Caco-2 (cell line): Measurements from ENCODE around the gene IGIP. TPM values are rescaled to one million over a fixed set of nuclear protein-coding genes. Genes with fewer than 3 reads are reported as not detected.

ENCODE experiments used
- BruUV-seq: library from RNA; stranded (reverse); fragments of 400-500 nt; replicated peaks from 2 replicates; lab custom pipeline; 2021; lab: Mats Ljungman, UMichigan
- CTCF ChIA-PET: fragments of 300-600 bp; sonication (Branson Sonifier 250); formaldehyde crosslinking; loops from one replicate; lab custom pipeline; 2022; ENCODE audit warnings: antibody characterized with exemption; lab: Charles Lee
- POLR2A ChIA-PET: fragments of 300-600 bp; sonication (Branson Sonifier 250); formaldehyde crosslinking; loops from one replicate; lab custom pipeline; 2022; ENCODE audit warnings: antibody characterized with exemption; lab: Charles Lee
- DNase-seq, 2 experiments: peaks; one replicate each; pipeline versions ENCODE4 v3.0.0 to v3.0.0-alpha.2; 2020 to 2022
- H3K27me3 ChIP-seq: replicated peaks from 2 replicates; pipeline ENCODE4 v1.6.0; 2011; ENCODE audit warnings: low read length; ENCODE audit not compliant: control insufficient read depth, insufficient read depth
- H3K36me3 ChIP-seq: 2 replicates; pipeline ENCODE4 v1.5.1; 2011; ENCODE audit warnings: low read length; ENCODE audit not compliant: control insufficient read depth, insufficient read depth
- H3K4me1 ChIP-seq: fragments of 250-450 bp; sonication (Bioruptor Pico); 2 replicates; pipeline ENCODE4 v1.5.1; 2020; ENCODE audit warnings: mild to moderate bottlenecking
- H3K4me3 ChIP-seq: 2 replicates; pipeline ENCODE4 v1.5.1; 2011; ENCODE audit warnings: low read depth, mild to moderate bottlenecking, control low read depth, low read length
- H3K9me3 ChIP-seq: fragments of 250-450 bp; sonication (Bioruptor Pico); 2 replicates; pipeline ENCODE4 v1.5.1; 2020; ENCODE audit warnings: mild to moderate bottlenecking, moderate library complexity
- H3K27ac Mint-ChIP-seq: one replicate; pipeline ENCODE4 v1.8.0; 2022; ENCODE audit warnings: mixed read lengths; ENCODE audit not compliant: unreplicated experiment
- H3K27me3 Mint-ChIP-seq: one replicate; pipeline ENCODE4 v1.8.0; 2022; ENCODE audit warnings: mixed read lengths; ENCODE audit not compliant: insufficient read depth, unreplicated experiment
- H3K36me3 Mint-ChIP-seq: one replicate; pipeline ENCODE4 v1.8.0; 2022; ENCODE audit warnings: mild to moderate bottlenecking, mixed read lengths; ENCODE audit not compliant: insufficient read depth, unreplicated experiment
- H3K4me1 Mint-ChIP-seq: one replicate; pipeline ENCODE4 v1.8.0; 2022; ENCODE audit warnings: low read depth, mixed read lengths; ENCODE audit not compliant: unreplicated experiment
- H3K4me3 Mint-ChIP-seq: one replicate; pipeline ENCODE4 v1.8.0; 2022; ENCODE audit warnings: mild to moderate bottlenecking, moderate library complexity, mixed read lengths; ENCODE audit not compliant: unreplicated experiment
- H3K9me3 Mint-ChIP-seq: one replicate; pipeline ENCODE4 v1.8.0; 2022; ENCODE audit warnings: mixed read lengths; ENCODE audit not compliant: unreplicated experiment
- intact Hi-C: fragments of 100-400 bp; cut with micrococcal nuclease; formaldehyde crosslinking; loops from one replicate; pipeline ENCODE4 v1.10.0; 2022; ENCODE audit not compliant: unreplicated experiment
- total RNA-seq: library from RNA; stranded (reverse); gene quantifications from 2 replicates; pipeline ENCODE4 v1.2.3, GENCODE V29; 2022
- TF ChIP-seq, protein P1 (sequence below), 2 experiments: fragments of 200-600 bp in 1 of 2; IDR thresholded peaks; 1 replicate in 1 of 2; 2 replicates in 1 of 2; pipeline versions ENCODE4 v1.5.1 to v1.8.0; 2011 to 2022; ENCODE audit warnings: antibody characterized with exemption in 1 of 2, control low read depth in 1 of 2, inconsistent platforms in 1 of 2, low read depth in 1 of 2, low read length in 1 of 2, mild to moderate bottlenecking in 1 of 2, moderate library complexity in 1 of 2; ENCODE audit not compliant: insufficient read depth in 1 of 2, severe bottlenecking in 1 of 2, unreplicated experiment in 1 of 2

Gene IGIP
- total RNA-seq, 1 experiment from 2014 or later: 3.7 TPM

DNA sequence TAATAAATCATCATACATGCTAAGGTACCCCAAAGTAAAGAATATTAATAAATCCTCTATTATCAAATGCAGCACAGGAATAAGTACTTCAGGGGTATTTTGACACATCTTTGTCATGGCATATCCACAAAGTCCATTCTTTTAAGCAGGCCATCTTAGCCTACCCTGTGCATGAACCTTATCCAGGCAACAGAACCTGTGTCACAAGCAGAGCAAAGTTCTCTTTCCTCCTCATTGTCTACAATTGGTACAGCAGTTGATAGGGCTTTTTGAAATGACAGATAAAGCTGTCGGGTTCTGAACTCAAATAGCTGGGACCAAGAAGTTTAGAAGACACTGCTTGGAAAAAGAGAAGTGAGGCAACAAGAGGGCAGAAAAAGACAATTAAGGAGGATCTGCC, 42.6 kb upstream of the IGIP start:
- Histone ChIP-seq H3K9me3 (no peaks in the 10 kb centered on the region), H3K4me3 (no peak overlapping the region), H3K36me3 (no peaks in the 10 kb centered on the region), H3K4me1 (0 out of 2 replicates have a peak, but pooled peaks cover 6% of the 10 kb centered on the region), H3K27me3 (no peaks in the 10 kb centered on the region)
- Mint-ChIP-seq H3K4me3 (no peak overlapping the region), H3K27ac (no peak overlapping the region), H3K36me3 (no peaks in the 10 kb centered on the region), H3K27me3 (peaks cover 9% of the 10 kb centered on the region), H3K9me3 (no peaks in the 10 kb centered on the region), H3K4me1 (no peaks in the 10 kb centered on the region)
- intact Hi-C loops: no loop called here
- no TSS peak for BruUV-seq
- ChIA-PET POLR2A (no interaction called here), CTCF (no interaction called here)
- DNase-seq: no peak
- TF ChIP-seq, protein P1, sequence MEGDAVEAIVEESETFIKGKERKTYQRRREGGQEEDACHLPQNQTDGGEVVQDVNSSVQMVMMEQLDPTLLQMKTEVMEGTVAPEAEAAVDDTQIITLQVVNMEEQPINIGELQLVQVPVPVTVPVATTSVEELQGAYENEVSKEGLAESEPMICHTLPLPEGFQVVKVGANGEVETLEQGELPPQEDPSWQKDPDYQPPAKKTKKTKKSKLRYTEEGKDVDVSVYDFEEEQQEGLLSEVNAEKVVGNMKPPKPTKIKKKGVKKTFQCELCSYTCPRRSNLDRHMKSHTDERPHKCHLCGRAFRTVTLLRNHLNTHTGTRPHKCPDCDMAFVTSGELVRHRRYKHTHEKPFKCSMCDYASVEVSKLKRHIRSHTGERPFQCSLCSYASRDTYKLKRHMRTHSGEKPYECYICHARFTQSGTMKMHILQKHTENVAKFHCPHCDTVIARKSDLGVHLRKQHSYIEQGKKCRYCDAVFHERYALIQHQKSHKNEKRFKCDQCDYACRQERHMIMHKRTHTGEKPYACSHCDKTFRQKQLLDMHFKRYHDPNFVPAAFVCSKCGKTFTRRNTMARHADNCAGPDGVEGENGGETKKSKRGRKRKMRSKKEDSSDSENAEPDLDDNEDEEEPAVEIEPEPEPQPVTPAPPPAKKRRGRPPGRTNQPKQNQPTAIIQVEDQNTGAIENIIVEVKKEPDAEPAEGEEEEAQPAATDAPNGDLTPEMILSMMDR (IDR thresholded peaks at IDR 0.05; ENCODE audit: insufficient read depth in 1 of 2, low read depth in 1 of 2, low read length in 1 of 2, severe bottlenecking in 1 of 2, unreplicated experiment in 1 of 2): no peak

DNA sequence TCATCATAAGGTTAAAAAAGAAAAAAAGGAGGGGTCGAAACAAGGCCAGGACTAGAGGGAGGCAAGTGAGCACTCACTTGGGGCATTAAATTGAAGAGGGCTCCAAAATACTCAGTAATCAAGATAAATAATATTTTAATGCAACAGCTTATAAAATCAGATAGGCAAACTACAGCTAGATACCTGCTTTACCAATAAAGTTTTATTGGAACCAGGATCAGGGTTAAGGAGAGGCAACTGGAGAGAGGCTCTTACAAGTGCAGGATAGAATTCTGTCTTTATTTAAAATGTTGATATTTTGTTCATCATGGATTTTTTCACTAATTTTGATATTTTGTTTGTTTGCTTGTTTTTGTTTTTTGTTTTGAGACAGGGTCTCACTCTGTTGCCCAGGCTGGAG, 42.1 kb upstream of the IGIP start:
- no peak overlapping the region for H3K4me3 Mint-ChIP-seq
- H3K4me3 ChIP-seq: no peak overlapping the region
- H3K27me3 ChIP-seq: no peaks in the 10 kb centered on the region
- no peaks in the 10 kb centered on the region for H3K9me3 Mint-ChIP-seq
- intact Hi-C loops: no loop called here
- no TSS peak for BruUV-seq
- H3K9me3 ChIP-seq: no peaks in the 10 kb centered on the region
- no peaks in the 10 kb centered on the region for H3K4me1 Mint-ChIP-seq
- H3K27me3 Mint-ChIP-seq: peaks cover 9% of the 10 kb centered on the region
- no peak overlapping the region for H3K27ac Mint-ChIP-seq
- ChIA-PET POLR2A (no interaction called here), CTCF (no interaction called here)
- H3K4me1 ChIP-seq: 0 out of 2 replicates have a peak, but pooled peaks cover 6% of the 10 kb centered on the region
- DNase-seq: no peak
- TF ChIP-seq, protein P1 (IDR thresholded peaks at IDR 0.05; ENCODE audit: insufficient read depth in 1 of 2, low read depth in 1 of 2, low read length in 1 of 2, severe bottlenecking in 1 of 2, unreplicated experiment in 1 of 2): no peak
- H3K36me3 ChIP-seq: no peaks in the 10 kb centered on the region
- H3K36me3 Mint-ChIP-seq: no peaks in the 10 kb centered on the region

DNA sequence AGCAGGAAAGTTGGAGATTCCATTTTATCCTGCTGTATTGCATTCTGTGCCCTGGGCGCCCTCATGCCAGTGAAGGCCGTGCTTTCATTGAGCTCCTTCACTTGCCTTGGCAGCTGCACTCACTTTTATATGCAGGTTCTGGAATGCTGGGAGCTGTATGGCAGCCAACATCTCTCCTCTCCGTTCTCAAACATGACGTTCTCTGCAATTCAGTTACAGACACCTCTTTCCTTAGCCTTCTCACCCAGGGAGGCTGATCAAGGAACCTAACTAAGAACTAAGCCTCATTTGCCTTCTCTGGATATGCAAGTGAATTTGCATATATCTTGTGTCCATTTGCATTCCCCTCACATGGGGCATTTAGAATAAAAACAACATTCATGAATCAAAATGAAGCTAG, 41.2 kb upstream of the IGIP start:
- Histone ChIP-seq H3K9me3 (peaks cover 7% of the 10 kb centered on the region; the same call in 1 of the 2 replicates), H3K36me3 (no peaks in the 10 kb centered on the region), H3K27me3 (no peaks in the 10 kb centered on the region), H3K4me3 (no peak overlapping the region), H3K4me1 (0 out of 2 replicates have a peak, but pooled peaks cover 6% of the 10 kb centered on the region)
- intact Hi-C loops: no loop called here
- no peak overlapping the region for H3K27ac Mint-ChIP-seq
- H3K9me3 Mint-ChIP-seq: no peaks in the 10 kb centered on the region
- no peaks in the 10 kb centered on the region for H3K4me1 Mint-ChIP-seq
- TF ChIP-seq, protein P1 (IDR thresholded peaks at IDR 0.05; ENCODE audit: insufficient read depth in 1 of 2, low read depth in 1 of 2, low read length in 1 of 2, severe bottlenecking in 1 of 2, unreplicated experiment in 1 of 2): no peak
- CTCF ChIA-PET: no interaction called here
- no TSS peak for BruUV-seq
- POLR2A ChIA-PET: no interaction called here
- peaks cover 9% of the 10 kb centered on the region for H3K27me3 Mint-ChIP-seq
- no peaks in the 10 kb centered on the region for H3K36me3 Mint-ChIP-seq
- no peak for DNase-seq
- no peak overlapping the region for H3K4me3 Mint-ChIP-seq
